Keratinocyte (primary cell): ENCODE data around the gene ATP1A3. TPM values are rescaled to one million over a fixed set of nuclear protein-coding genes. Genes with fewer than 3 reads are reported as not detected.

ENCODE experiments used
- DNase-seq: peaks from one replicate; pipeline ENCODE4 v3.0.0-alpha.2; 2011; ENCODE audit warnings: low read depth, missing footprints, low spot score
- FAIRE-seq: peaks from 2 replicates; lab custom pipeline; 2011; peaks lifted over from hg19 to GRCh38; lab: Jason Lieb, UNC
- H2AFZ ChIP-seq: 2 replicates; pipeline ENCODE4 v1.6.0; 2012; ENCODE audit warnings: low read length, control low read depth, inconsistent platforms; ENCODE audit not compliant: control insufficient read depth
- H3K27ac ChIP-seq: 2 replicates; pipeline ENCODE4 v1.5.1; 2011; ENCODE audit warnings: low read length; ENCODE audit not compliant: control insufficient read depth, insufficient read depth
- H3K27me3 ChIP-seq: 3 replicates; pipeline ENCODE4 v1.6.0; 2011; ENCODE audit warnings: low read length; ENCODE audit not compliant: control insufficient read depth, insufficient read depth; ENCODE audit errors: extremely low read depth
- H3K36me3 ChIP-seq, 2 experiments: 2 replicates in 1 of 2; 3 replicates in 1 of 2; pipeline ENCODE4 v1.5.1; 2011; ENCODE audit warnings: low read length in 2 of 2, mild to moderate bottlenecking in 1 of 2; ENCODE audit not compliant: control insufficient read depth in 2 of 2, insufficient read depth in 2 of 2; ENCODE audit errors: extremely low read depth in 1 of 2
- H3K4me1 ChIP-seq: 3 replicates; pipeline ENCODE4 v1.5.1; 2011; ENCODE audit warnings: low read length; ENCODE audit not compliant: control insufficient read depth, insufficient read depth; ENCODE audit errors: extremely low read depth
- H3K4me2 ChIP-seq: 3 replicates; pipeline ENCODE4 v1.6.0; 2011; ENCODE audit warnings: low read depth, low read length; ENCODE audit not compliant: control insufficient read depth, insufficient read depth; ENCODE audit errors: extremely low read depth
- H3K4me3 ChIP-seq, 3 experiments: fragments of 200-600 bp in 1 of 3; sonication (generic) in 1 of 3; 2 replicates in 2 of 3; 3 replicates in 1 of 3; pipeline ENCODE4 v1.5.1; 2011 to 2016; ENCODE audit warnings: low read length in 3 of 3, mild to moderate bottlenecking in 3 of 3, control low read depth in 2 of 3, inconsistent platforms in 1 of 3, low read depth in 1 of 3, mixed read lengths in 1 of 3, mixed run types in 1 of 3, moderate library complexity in 1 of 3; ENCODE audit not compliant: control insufficient read depth in 2 of 3, insufficient read depth in 2 of 3; ENCODE audit errors: extremely low read depth in 1 of 3
- H3K79me2 ChIP-seq: 2 replicates; pipeline ENCODE4 v1.6.0; 2012; ENCODE audit warnings: low read length; ENCODE audit not compliant: control insufficient read depth, insufficient read depth
- H3K9ac ChIP-seq: 3 replicates; pipeline ENCODE4 v1.6.0; 2011; ENCODE audit warnings: low read length; ENCODE audit not compliant: control insufficient read depth, insufficient read depth; ENCODE audit errors: extremely low read depth
- H3K9me1 ChIP-seq: 3 replicates; pipeline ENCODE4 v1.6.0; 2011; ENCODE audit warnings: low read length; ENCODE audit not compliant: control insufficient read depth, insufficient read depth; ENCODE audit errors: extremely low read depth
- H3K9me3 ChIP-seq: 2 replicates; pipeline ENCODE4 v1.5.1; 2012; ENCODE audit warnings: low read depth, low read length; ENCODE audit not compliant: control insufficient read depth
- H4K20me1 ChIP-seq: 3 replicates; pipeline ENCODE4 v1.6.0; 2011; ENCODE audit warnings: low read length; ENCODE audit not compliant: control insufficient read depth, insufficient read depth; ENCODE audit errors: extremely low read depth
- CTCF ChIP-seq, 3 experiments: IDR thresholded peaks in 1 of 3; conservative IDR thresholded peaks in 1 of 3; optimal IDR thresholded peaks in 1 of 3; 2 replicates in 2 of 3; 3 replicates in 1 of 3; pipeline versions ENCODE3 to v1.5.1; 2011; ENCODE audit warnings: low read length in 3 of 3, mild to moderate bottlenecking in 3 of 3, moderate library complexity in 2 of 3, control low read depth in 1 of 3, inconsistent platforms in 1 of 3; ENCODE audit not compliant: insufficient read depth in 2 of 3; ENCODE audit errors: extremely low read depth in 1 of 3
- EZH2 ChIP-seq: IDR thresholded peaks from one replicate; pipeline ENCODE4 v1.6.1; 2012; ENCODE audit warnings: inconsistent platforms, mild to moderate bottlenecking, low read length, moderate library complexity
- dilution Hi-C: fragments of 300-500 bp; cut with MboI; formaldehyde crosslinking; loops from one replicate; pipeline ENCODE4 v1.7.0; 2020; ENCODE audit warnings: low sequenced_read_pairs; ENCODE audit not compliant: extremely low pct_ligation_motif_present
- polyA plus RNA-seq, 5 experiments: library from polyadenylated mRNA; depleted of rRNA in 3 of 5; stranded (reverse) in 3 of 5; stranded (forward) in 1 of 5; unstranded in 1 of 5; fragments of >200 nt; gene quantifications; 1 replicate in 1 of 5; 2 replicates in 3 of 5; 3 replicates in 1 of 5; pipeline versions ENCODE4 v1.2.1 to v1.2.3, GENCODE V29; 2011 to 2012; ENCODE audit warnings: missing spikeins in 2 of 5, low read depth in 1 of 5, low replicate concordance in 1 of 5

ATP1A3 gene
- polyA plus RNA-seq, 1 donor (not counting 4 experiments of a cell fraction or from before 2014, with no cell fraction given) = not detected

DNA sequence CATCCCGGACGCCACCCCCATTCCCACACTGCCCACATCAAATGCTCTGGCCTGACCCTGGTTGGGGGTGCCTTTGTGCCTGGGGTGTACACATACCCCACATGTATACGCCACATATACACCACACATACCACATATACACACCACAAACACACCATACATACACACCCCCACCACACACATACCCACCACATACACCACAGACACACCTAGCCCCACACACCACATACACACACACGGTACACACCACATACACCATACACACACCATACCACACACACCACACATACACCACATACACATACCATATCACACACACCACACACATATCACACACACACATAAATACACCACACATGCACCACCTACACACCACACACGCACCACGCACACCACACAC lies 75.9 kb downstream of the ATP1A3 start:
- no peak overlapping the region for H3K9ac ChIP-seq
- DNase-seq = no peak
- H2AFZ ChIP-seq = no peak overlapping the region
- H3K27ac ChIP-seq = no peak overlapping the region
- no peaks in the 10 kb centered on the region for H3K36me3 ChIP-seq
- peaks cover 8% of the 10 kb centered on the region for H3K9me3 ChIP-seq
- no peak for FAIRE-seq
- H3K4me3 ChIP-seq = no peak overlapping the region
- H3K9me1 ChIP-seq = no peaks in the 10 kb centered on the region
- no peaks in the 10 kb centered on the region for H4K20me1 ChIP-seq
- dilution Hi-C loops = no loop called here
- no peaks in the 10 kb centered on the region for H3K4me1 ChIP-seq
- H3K4me2 ChIP-seq = no peak overlapping the region
- TF ChIP-seq CTCF (optimal IDR thresholded peaks at IDR 0.05 in 1 of 3, IDR thresholded peaks at IDR 0.05 in 1 of 3, conservative IDR thresholded peaks at IDR 0.05 in 1 of 3; ENCODE audit: extremely low read depth in 1 of 3, insufficient read depth in 2 of 3, low read length in 3 of 3) = no peak
- no peak for TF ChIP-seq EZH2
- no peaks in the 10 kb centered on the region for H3K79me2 ChIP-seq
- peaks cover 80% of the 10 kb centered on the region for H3K27me3 ChIP-seq

DNA sequence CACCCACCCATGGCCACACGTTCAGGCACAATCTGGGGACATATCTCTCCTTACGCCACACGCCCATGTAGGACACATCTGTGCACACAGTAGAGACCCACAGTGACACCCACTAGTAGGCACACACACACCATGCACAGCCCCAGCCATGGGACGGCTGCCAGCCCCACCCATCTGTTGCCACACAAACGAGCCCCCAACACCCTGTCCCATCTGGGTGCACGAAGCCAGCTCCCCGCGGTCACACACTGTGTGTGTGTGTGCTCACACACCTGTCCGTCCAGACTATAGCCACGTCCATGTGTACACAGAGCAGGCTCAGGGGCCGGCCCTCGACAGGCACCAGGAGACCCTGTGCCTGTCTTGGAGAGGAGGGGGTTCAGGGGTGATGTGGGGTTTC lies 76.4 kb downstream of the ATP1A3 start:
- H3K79me2 ChIP-seq = no peaks in the 10 kb centered on the region
- peaks cover 8% of the 10 kb centered on the region for H3K9me3 ChIP-seq
- no peak overlapping the region for H3K4me2 ChIP-seq
- DNase-seq = no peak
- H3K27ac ChIP-seq = no peak overlapping the region
- FAIRE-seq = no peak
- no peak overlapping the region for H2AFZ ChIP-seq
- no peaks in the 10 kb centered on the region for H3K36me3 ChIP-seq
- H3K4me3 ChIP-seq = no peak overlapping the region
- no peaks in the 10 kb centered on the region for H3K9me1 ChIP-seq
- H3K4me1 ChIP-seq = no peaks in the 10 kb centered on the region
- H4K20me1 ChIP-seq = no peaks in the 10 kb centered on the region
- dilution Hi-C loops = no loop called here
- no peak overlapping the region for H3K9ac ChIP-seq
- H3K27me3 ChIP-seq = peaks cover 80% of the 10 kb centered on the region
- TF ChIP-seq EZH2 = no peak

Other genes starting within 250 kb of the ATP1A3 start
- gene CEACAM6, start 238.7 kb downstream of the ATP1A3 start, polyA plus RNA-seq = 0.28 to 1.2 TPM (median 1.00 TPM) in 3 replicates
- not detected in 3 replicates for gene CEACAM3, start 197.6 kb downstream of the ATP1A3 start, polyA plus RNA-seq
- not detected in 3 replicates for gene LYPD4, start 149.5 kb downstream of the ATP1A3 start, polyA plus RNA-seq
- gene DMRTC2, start 149.2 kb downstream of the ATP1A3 start, polyA plus RNA-seq = not detected in 3 replicates
- 2,269 to 3,039 TPM (median 2,290 TPM) in 3 replicates for gene RPS19, start 134.0 kb downstream of the ATP1A3 start, polyA plus RNA-seq
- 0.07 to 0.19 TPM (median 0.14 TPM) in 3 replicates for gene CD79A, start 117.0 kb downstream of the ATP1A3 start, polyA plus RNA-seq
- gene ARHGEF1, start 111.0 kb downstream of the ATP1A3 start, polyA plus RNA-seq = 30.5 to 58.4 TPM (median 43.1 TPM) in 3 replicates
- not detected in 3 replicates for gene ERFL, start 65.8 kb downstream of the ATP1A3 start, polyA plus RNA-seq
- gene RABAC1, start 34.9 kb downstream of the ATP1A3 start, polyA plus RNA-seq = 107 to 232 TPM (median 132 TPM) in 3 replicates
- gene GRIK5, start 76.0 kb upstream of the ATP1A3 start, polyA plus RNA-seq = 0.06 to 0.44 TPM (median 0.17 TPM) in 3 replicates
- gene ZNF574, start 81.9 kb upstream of the ATP1A3 start, polyA plus RNA-seq = 6.8 to 14.7 TPM (median 13.1 TPM) in 3 replicates
- gene POU2F2, start 138.2 kb upstream of the ATP1A3 start, polyA plus RNA-seq = 7.0 to 9.6 TPM (median 7.1 TPM) in 3 replicates
- 17.1 to 29.8 TPM (median 20.8 TPM) in 3 replicates for gene DEDD2, start 223.4 kb upstream of the ATP1A3 start, polyA plus RNA-seq
- 5.0 to 9.3 TPM (median 5.4 TPM) in 3 replicates for gene ZNF526, start 226.1 kb upstream of the ATP1A3 start, polyA plus RNA-seq
- gene GSK3A, start 248.4 kb upstream of the ATP1A3 start, polyA plus RNA-seq = 36.9 to 53.3 TPM (median 42.5 TPM) in 3 replicates